K562 (cell line): ENCODE measurements around the gene TMEM181. TPM values are rescaled to one million over a fixed set of nuclear protein-coding genes. Genes with fewer than 3 reads are reported as not detected.

ENCODE experiments used
- ARNT ChIP-seq, 2 experiments: fragments of 450-650 bp; IDR thresholded peaks; 2 replicates each; pipeline ENCODE4 v1.6.1; 2016; ENCODE audit warnings: mild to moderate bottlenecking in 1 of 2
- DNMT1 ChIP-seq: fragments of 450-650 bp; IDR thresholded peaks from 2 replicates; pipeline ENCODE4 v1.6.1; 2016; ENCODE audit warnings: antibody characterized with exemption, mild to moderate bottlenecking
- EP300 ChIP-seq: IDR thresholded peaks from 2 replicates; pipeline ENCODE4 v1.6.1; 2012; ENCODE audit warnings: low read length, improper control_type of control experiment
- EWSR1 ChIP-seq: fragments of 450-650 bp; IDR thresholded peaks from 2 replicates; pipeline ENCODE4 v1.6.1; 2018; ENCODE audit warnings: borderline replicate concordance, mild to moderate bottlenecking, low read depth, moderate library complexity; ENCODE audit not compliant: partially characterized antibody
- FUS ChIP-seq: fragments of 200-400 bp; formaldehyde crosslinking; optimal IDR thresholded peaks from 2 replicates; pipeline ENCODE3; 2017; ENCODE audit warnings: low read depth, low read length
- HDAC1 ChIP-seq, 2 experiments: fragments of 450-650 bp; IDR thresholded peaks; 2 replicates each; pipeline ENCODE4 v1.6.1; 2016 to 2017; ENCODE audit warnings: inconsistent platforms in 1 of 2, mild to moderate bottlenecking in 1 of 2, moderate library complexity in 1 of 2
- HLTF ChIP-seq: fragments of 450-650 bp; IDR thresholded peaks from 2 replicates; pipeline ENCODE4 v1.6.1; 2016
- MAFG ChIP-seq: fragments of 450-650 bp; conservative IDR thresholded peaks from 2 replicates; pipeline ENCODE4 v1.6.1; 2016; ENCODE audit warnings: missing genetic modification characterization, missing compliant biosample characterization
- MAFK ChIP-seq: IDR thresholded peaks from 2 replicates; pipeline ENCODE4 v1.6.1; 2011; ENCODE audit warnings: low read length, improper control_type of control experiment
- MAZ ChIP-seq, 2 experiments: fragments of 450-650 bp in 1 of 2; sonication (generic) in 1 of 2; formaldehyde crosslinking; IDR thresholded peaks in 1 of 2; conservative IDR thresholded peaks in 1 of 2; 2 replicates each; pipeline versions ENCODE4 v1.4.0 to v1.5.0; 2020; ENCODE audit warnings: mild to moderate bottlenecking in 1 of 2, missing genetic modification reagents in 1 of 2
- NCOA6 ChIP-seq: fragments of 450-650 bp; IDR thresholded peaks from 2 replicates; pipeline ENCODE4 v1.6.1; 2017; ENCODE audit warnings: mild to moderate bottlenecking
- NFIC ChIP-seq: fragments of 450-650 bp; IDR thresholded peaks from 2 replicates; pipeline ENCODE4 v1.6.1; 2017; ENCODE audit warnings: mild to moderate bottlenecking, inconsistent platforms
- NFXL1 ChIP-seq: fragments of 450-650 bp; formaldehyde crosslinking; IDR thresholded peaks from 2 replicates; pipeline ENCODE4 v1.4.0; 2021; ENCODE audit warnings: mild to moderate bottlenecking
- RBM25 ChIP-seq: fragments of 200-400 bp; formaldehyde crosslinking; IDR thresholded peaks from 2 replicates; pipeline ENCODE4 v1.6.1; 2018; ENCODE audit warnings: low read length, low read depth, moderate library complexity; ENCODE audit not compliant: severe bottlenecking
- SRSF1 ChIP-seq: fragments of 200-400 bp; formaldehyde crosslinking; IDR thresholded peaks from 2 replicates; pipeline ENCODE4 v1.6.1; 2017; ENCODE audit warnings: mild to moderate bottlenecking, low read depth, low read length, moderate library complexity
- TAF1 ChIP-seq: IDR thresholded peaks from 2 replicates; pipeline ENCODE4 v1.6.1; 2011; ENCODE audit warnings: mild to moderate bottlenecking, low read length, moderate library complexity; ENCODE audit not compliant: insufficient read depth, control insufficient read depth, severe bottlenecking; ENCODE audit errors: extremely low read depth
- TEAD4 ChIP-seq, 2 experiments: sonication (generic) in 1 of 2; formaldehyde crosslinking in 1 of 2; IDR thresholded peaks; 2 replicates each; pipeline versions ENCODE4 v1.6.1 to v1.8.0; 2012 to 2022; ENCODE audit warnings: borderline replicate concordance in 1 of 2, inconsistent platforms in 1 of 2, low read length in 1 of 2, mild to moderate bottlenecking in 1 of 2, missing genetic modification reagents in 1 of 2
- TFAM ChIP-seq: fragments of 250-450 bp; sonication (Bioruptor Pico); conservative IDR thresholded peaks from 2 replicates; pipeline ENCODE4 v1.5.0; 2021; ENCODE audit warnings: mild to moderate bottlenecking, moderate library complexity
- XRCC4 ChIP-seq: IDR thresholded peaks from one replicate; pipeline ENCODE4 v1.6.1; 2011; ENCODE audit not compliant: insufficient read depth, insufficient read length; ENCODE audit errors: extremely low read depth
- ZNF347 ChIP-seq: fragments of 450-650 bp; formaldehyde crosslinking; IDR thresholded peaks from 2 replicates; pipeline ENCODE4 v1.4.0; 2020; ENCODE audit warnings: low read depth, mild to moderate bottlenecking, moderate library complexity
- ZNF57 ChIP-seq: fragments of 450-650 bp; formaldehyde crosslinking; IDR thresholded peaks from 2 replicates; pipeline ENCODE4 v1.4.0; 2020; ENCODE audit warnings: mild to moderate bottlenecking, moderate library complexity
- ZNF583 ChIP-seq: fragments of 250-450 bp; sonication (Bioruptor Pico); IDR thresholded peaks from 2 replicates; pipeline ENCODE4 v1.4.0; 2020
- ZNF717 ChIP-seq: fragments of 250-450 bp; sonication (Bioruptor Pico); IDR thresholded peaks from 2 replicates; pipeline ENCODE4 v1.5.0; 2021
- polyA plus RNA-seq, 8 experiments: library from polyadenylated mRNA; depleted of rRNA in 4 of 8; stranded (reverse) in 5 of 8; unstranded in 3 of 8; fragments of >200 nt; fragmentation: Nextera tagmentation in 2 of 8; fragmentation: Illumina TruSeq in 1 of 8; extraction: Ambion mirVana in 2 of 8; extraction: Trizol in 1 of 8; gene quantifications; 2 replicates each; pipeline versions ENCODE4 v1.2.1 to v1.2.3, GENCODE V29; 2011 to 2014; ENCODE audit warnings: inconsistent platforms in 1 of 8, missing spikeins in 1 of 8
- total RNA-seq, 7 experiments: library from RNA; depleted of rRNA in 6 of 7; stranded (reverse); fragments of >200 nt in 6 of 7; fragmentation: Illumina TruSeq in 2 of 7; extraction: Trizol in 2 of 7; gene quantifications; 2 replicates each; pipeline versions ENCODE4 v1.2.1 to v1.2.3, GENCODE V29; 2011 to 2021; ENCODE audit warnings: low replicate concordance in 1 of 7
- TF ChIP-seq, protein P1 (sequence below), 2 experiments: fragments of 250-450 bp in 1 of 2; fragments of 450-650 bp in 1 of 2; sonication (Bioruptor Pico) in 1 of 2; IDR thresholded peaks; 2 replicates each; pipeline versions ENCODE4 v1.6.1 to v1.8.0; 2016 to 2021; ENCODE audit warnings: mild to moderate bottlenecking in 2 of 2, moderate library complexity in 2 of 2, missing compliant biosample characterization in 1 of 2, missing genetic modification characterization in 1 of 2
- TF ChIP-seq, protein P2 (sequence below): fragments of 450-650 bp; IDR thresholded peaks from 2 replicates; pipeline ENCODE4 v1.7.1; 2018; ENCODE audit warnings: mild to moderate bottlenecking, low read depth; ENCODE audit not compliant: partially characterized antibody
- TF ChIP-seq, protein P3 (sequence below): fragments of 250-450 bp; sonication (Bioruptor Pico); IDR thresholded peaks from 2 replicates; pipeline ENCODE4 v1.5.0; 2021

Gene TMEM181
- total and polyA plus RNA-seq, 9 of the 15 experiments (the other 6 are each of a cell fraction or from before 2014, with no cell fraction given): 5.6 to 27.2 (median 19.9) TPM

GRCh38 chr6:158536084-158536890, 23.6 kb upstream of the TMEM181 start (continued):
- TF ChIP-seq ZNF583 (peak; percentile 71; the same call in 1 of the 2 replicates), EWSR1 (no peak), SRSF1 (no peak), DNMT1 (no peak), MAZ (CRISPR knock-in tag; conservative IDR thresholded peaks at IDR 0.05 in 1 of 2, IDR thresholded peaks at IDR 0.05 in 1 of 2) (peak; percentile 55 to 89), ZNF347 (CRISPR knock-in tag) (no peak), TAF1 (no peak), MAFK (no peak), ZNF57 (CRISPR knock-in tag) (no peak), NFXL1 (CRISPR knock-in tag) (no peak), NCOA6 (peak; percentile 58; the same call in 1 of the 2 replicates), EP300 (no peak; the same call in 1 of the 2 replicates), RBM25 (no peak), HLTF (no peak), ZNF717 (no peak), XRCC4 (no peak), MAFG (tag) (no peak), ARNT (IDR thresholded peaks at IDR 0.05) (no peak), HDAC1 (IDR thresholded peaks at IDR 0.05) (peak in 1 of 2 experiments; percentile 86; a peak in 2 of 4 replicates), NFIC (no peak), FUS (no peak), TFAM (CRISPR knock-in tag) (no peak), TEAD4 (IDR thresholded peaks at IDR 0.05; ENCODE audit: low read length) (0 out of 2 replicates have a peak, but pooled peaks have one; percentile 27), TEAD4 (CRISPR knock-in tag; IDR thresholded peaks at IDR 0.05; ENCODE audit: borderline replicate concordance) (no peak)
- TF ChIP-seq, protein P1, sequence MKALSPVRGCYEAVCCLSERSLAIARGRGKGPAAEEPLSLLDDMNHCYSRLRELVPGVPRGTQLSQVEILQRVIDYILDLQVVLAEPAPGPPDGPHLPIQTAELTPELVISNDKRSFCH (CRISPR knock-in tag; IDR thresholded peaks at IDR 0.05): no peak
- TF ChIP-seq, protein P1 (tag; IDR thresholded peaks at IDR 0.05): no peak
- TF ChIP-seq, protein P2, sequence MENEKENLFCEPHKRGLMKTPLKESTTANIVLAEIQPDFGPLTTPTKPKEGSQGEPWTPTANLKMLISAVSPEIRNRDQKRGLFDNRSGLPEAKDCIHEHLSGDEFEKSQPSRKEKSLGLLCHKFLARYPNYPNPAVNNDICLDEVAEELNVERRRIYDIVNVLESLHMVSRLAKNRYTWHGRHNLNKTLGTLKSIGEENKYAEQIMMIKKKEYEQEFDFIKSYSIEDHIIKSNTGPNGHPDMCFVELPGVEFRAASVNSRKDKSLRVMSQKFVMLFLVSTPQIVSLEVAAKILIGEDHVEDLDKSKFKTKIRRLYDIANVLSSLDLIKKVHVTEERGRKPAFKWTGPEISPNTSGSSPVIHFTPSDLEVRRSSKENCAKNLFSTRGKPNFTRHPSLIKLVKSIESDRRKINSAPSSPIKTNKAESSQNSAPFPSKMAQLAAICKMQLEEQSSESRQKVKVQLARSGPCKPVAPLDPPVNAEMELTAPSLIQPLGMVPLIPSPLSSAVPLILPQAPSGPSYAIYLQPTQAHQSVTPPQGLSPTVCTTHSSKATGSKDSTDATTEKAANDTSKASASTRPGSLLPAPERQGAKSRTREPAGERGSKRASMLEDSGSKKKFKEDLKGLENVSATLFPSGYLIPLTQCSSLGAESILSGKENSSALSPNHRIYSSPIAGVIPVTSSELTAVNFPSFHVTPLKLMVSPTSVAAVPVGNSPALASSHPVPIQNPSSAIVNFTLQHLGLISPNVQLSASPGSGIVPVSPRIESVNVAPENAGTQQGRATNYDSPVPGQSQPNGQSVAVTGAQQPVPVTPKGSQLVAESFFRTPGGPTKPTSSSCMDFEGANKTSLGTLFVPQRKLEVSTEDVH: no peak
- TF ChIP-seq, protein P3, sequence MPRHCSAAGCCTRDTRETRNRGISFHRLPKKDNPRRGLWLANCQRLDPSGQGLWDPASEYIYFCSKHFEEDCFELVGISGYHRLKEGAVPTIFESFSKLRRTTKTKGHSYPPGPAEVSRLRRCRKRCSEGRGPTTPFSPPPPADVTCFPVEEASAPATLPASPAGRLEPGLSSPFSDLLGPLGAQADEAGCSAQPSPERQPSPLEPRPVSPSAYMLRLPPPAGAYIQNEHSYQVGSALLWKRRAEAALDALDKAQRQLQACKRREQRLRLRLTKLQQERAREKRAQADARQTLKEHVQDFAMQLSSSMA: no peak
